Esophagus muscularis mucosa (tissue), 4 donors: Measurements from ENCODE around the gene SPAG4.

Experiments used
- CTCF ChIP-seq, 3 experiments: fragments of 200-600 bp in 2 of 3; fragments of 450-650 bp in 1 of 3; sonication (generic) in 2 of 3; IDR thresholded peaks; one replicate each; pipeline ENCODE4 v1.5.1; 2017 to 2019; ENCODE audit warnings: antibody characterized with exemption in 3 of 3, mild to moderate bottlenecking in 2 of 3, moderate library complexity in 1 of 3
- EP300 ChIP-seq: sonication (generic); formaldehyde crosslinking; IDR thresholded peaks from one replicate; pipeline ENCODE4 v1.6.1; 2017; ENCODE audit warnings: antibody characterized with exemption
- POLR2A ChIP-seq: fragments of 450-650 bp; IDR thresholded peaks from one replicate; pipeline ENCODE4 v1.6.1; 2017; ENCODE audit warnings: antibody characterized with exemption, moderate library complexity, mild to moderate bottlenecking, low read depth
- POLR2AphosphoS5 ChIP-seq, 2 donors: sonication (generic); formaldehyde crosslinking; IDR thresholded peaks; one replicate each; pipeline ENCODE4 v1.6.1; 2017; ENCODE audit warnings: antibody characterized with exemption in 2 of 2

DNA sequence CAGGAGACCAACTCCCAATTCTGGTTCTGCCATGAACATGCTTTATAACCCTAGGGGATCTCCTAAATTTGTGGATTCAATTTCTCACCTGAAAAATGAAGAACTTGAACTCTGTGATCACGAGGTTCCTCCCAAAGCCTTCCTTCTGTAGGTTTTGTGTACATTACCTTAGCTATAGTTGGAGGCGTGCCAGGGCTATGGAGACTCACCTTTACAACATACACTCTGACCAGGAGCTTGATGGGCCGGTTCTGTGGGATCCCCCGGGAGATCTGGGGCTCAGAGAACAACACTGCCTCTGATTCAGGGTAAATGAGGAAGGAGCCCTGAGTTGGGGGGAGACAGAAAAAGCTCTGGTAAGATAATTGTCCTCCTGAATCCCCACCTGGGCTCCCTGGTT lies 39.7 kb upstream of the SPAG4 start:
- TF ChIP-seq CTCF (IDR thresholded peaks at IDR 0.05) (no peak), POLR2A (no peak), POLR2AphosphoS5 (IDR thresholded peaks at IDR 0.05) (no peak), EP300 (no peak)
